HL-60 (cell line): ENCODE results near the gene SECTM1.

Source experiments
- DNase-seq, 2 experiments: peaks; one replicate each; pipeline ENCODE4 v3.0.0-alpha.2; 2010 to 2020; ENCODE audit warnings: low read depth in 1 of 2, low spot score in 1 of 2
- H3K27ac ChIP-seq: fragments of 250-450 bp; sonication (Bioruptor Pico); replicated peaks from 2 replicates; pipeline ENCODE4 v1.5.1; 2020; ENCODE audit warnings: mild to moderate bottlenecking, moderate library complexity
- H3K27me3 ChIP-seq: fragments of 250-450 bp; sonication (Bioruptor Pico); 2 replicates; pipeline ENCODE4 v1.5.1; 2021; ENCODE audit warnings: mild to moderate bottlenecking, moderate library complexity; ENCODE audit not compliant: insufficient read depth, poor library complexity, severe bottlenecking
- H3K4me3 ChIP-seq: replicated peaks from 2 replicates; pipeline ENCODE4 v1.5.1; 2011; ENCODE audit warnings: mild to moderate bottlenecking, control low read depth, low read length; ENCODE audit not compliant: insufficient read depth
- CTCF ChIP-seq: IDR thresholded peaks from one replicate; pipeline ENCODE4 v1.5.1; 2011; ENCODE audit warnings: low read length, control low read depth, inconsistent platforms; ENCODE audit not compliant: insufficient read depth
- GABPA ChIP-seq: IDR thresholded peaks from 2 replicates; pipeline ENCODE4 v1.6.1; 2012; ENCODE audit warnings: low read depth
- POLR2AphosphoS5 ChIP-seq: IDR thresholded peaks from 2 replicates; pipeline ENCODE4 v1.6.1; 2012; ENCODE audit warnings: low read depth
- REST ChIP-seq: IDR thresholded peaks from 2 replicates; pipeline ENCODE4 v1.6.1; 2012; ENCODE audit warnings: low read depth; ENCODE audit not compliant: insufficient replicate concordance
- SPI1 ChIP-seq: IDR thresholded peaks from 2 replicates; pipeline ENCODE4 v1.6.1; 2012; ENCODE audit warnings: low read depth, mild to moderate bottlenecking, borderline replicate concordance

The SECTM1 gene

GRCh38 chr17:82287013-82287867 is 46.3 kb downstream of the SECTM1 start:
- Histone ChIP-seq H3K27ac (peak overlapping the region; percentile 56), H3K27me3 (no peaks in the 10 kb centered on the region), H3K4me3 (no peak overlapping the region)
- TF ChIP-seq POLR2AphosphoS5 (no peak), GABPA (no peak), CTCF (no peak), SPI1 (no peak), REST (no peak)
- no peak for DNase-seq

GRCh38 chr17:82285141-82285540 is 48.4 kb downstream of the SECTM1 start:
- H3K27ac ChIP-seq, result no peak overlapping the region
- no peak for DNase-seq
- H3K27me3 ChIP-seq, result no peaks in the 10 kb centered on the region
- no peak overlapping the region for H3K4me3 ChIP-seq
- TF ChIP-seq SPI1 (no peak), CTCF (no peak), GABPA (no peak), POLR2AphosphoS5 (no peak), REST (no peak)

- TF ChIP-seq POLR2AphosphoS5 (0 out of 2 replicates have a peak, but pooled peaks have one; percentile 25), SPI1 (no peak)
- no peak overlapping the region for H3K27ac ChIP-seq
- no peaks in the 10 kb centered on the region for H3K27me3 ChIP-seq
- no peak overlapping the region for H3K4me3 ChIP-seq
- peak; percentile 64 to 85 for DNase-seq
Observed at GRCh38 chr17:82283208-82283749, 50.3 kb downstream of the SECTM1 start.

- H3K4me3 ChIP-seq, result no peak overlapping the region
- H3K27me3 ChIP-seq, result no peaks in the 10 kb centered on the region
- DNase-seq, result no peak
- no peak for TF ChIP-seq POLR2AphosphoS5
- TF ChIP-seq GABPA, result no peak
- TF ChIP-seq SPI1, result no peak
- TF ChIP-seq CTCF, result no peak
- TF ChIP-seq REST, result no peak
- H3K27ac ChIP-seq, result no peak overlapping the region
Observed at GRCh38 chr17:82282239-82283207, 51.0 kb downstream of the SECTM1 start.
